SJSA1 (cell line): Measurements from ENCODE around the gene LCE5A. TPM values are rescaled to one million over a fixed set of nuclear protein-coding genes. Genes with fewer than 3 reads are reported as not detected.

Source experiments
- DNase-seq, 2 experiments: peaks; one replicate each; pipeline ENCODE4 v3.0.0-alpha.2; 2015 to 2020; ENCODE audit warnings: low spot score in 2 of 2, low read depth in 1 of 2
- H3K27ac ChIP-seq: fragments of 250-450 bp; sonication (Bioruptor Pico); 2 replicates; pipeline ENCODE4 v1.5.1; 2020; ENCODE audit warnings: mild to moderate bottlenecking, moderate library complexity
- H3K27me3 ChIP-seq: fragments of 250-450 bp; sonication (Bioruptor Pico); replicated peaks from 2 replicates; pipeline ENCODE4 v1.5.1; 2020; ENCODE audit warnings: mild to moderate bottlenecking, moderate library complexity
- H3K36me3 ChIP-seq: fragments of 250-450 bp; sonication (Bioruptor Pico); 2 replicates; pipeline ENCODE4 v1.5.1; 2020; ENCODE audit warnings: mild to moderate bottlenecking
- H3K4me1 ChIP-seq: fragments of 250-450 bp; sonication (Bioruptor Pico); replicated peaks from 2 replicates; pipeline ENCODE4 v1.6.1; 2021; ENCODE audit warnings: mild to moderate bottlenecking
- H3K4me3 ChIP-seq: fragments of 250-450 bp; sonication (Bioruptor Pico); 2 replicates; pipeline ENCODE4 v1.5.1; 2020; ENCODE audit warnings: mild to moderate bottlenecking
- H3K9me3 ChIP-seq: fragments of 250-450 bp; sonication (Bioruptor Pico); replicated peaks from 2 replicates; pipeline ENCODE4 v1.5.1; 2020; ENCODE audit warnings: mild to moderate bottlenecking
- total RNA-seq: library from RNA; depleted of rRNA; stranded (reverse); fragments of >200 nt; shearing (Covaris generic); gene quantifications from 2 replicates; pipeline ENCODE4 v1.2.3, GENCODE V29; 2014

Gene LCE5A
- total RNA-seq, 1 experiment from 2014 or later, result not detected

DNA sequence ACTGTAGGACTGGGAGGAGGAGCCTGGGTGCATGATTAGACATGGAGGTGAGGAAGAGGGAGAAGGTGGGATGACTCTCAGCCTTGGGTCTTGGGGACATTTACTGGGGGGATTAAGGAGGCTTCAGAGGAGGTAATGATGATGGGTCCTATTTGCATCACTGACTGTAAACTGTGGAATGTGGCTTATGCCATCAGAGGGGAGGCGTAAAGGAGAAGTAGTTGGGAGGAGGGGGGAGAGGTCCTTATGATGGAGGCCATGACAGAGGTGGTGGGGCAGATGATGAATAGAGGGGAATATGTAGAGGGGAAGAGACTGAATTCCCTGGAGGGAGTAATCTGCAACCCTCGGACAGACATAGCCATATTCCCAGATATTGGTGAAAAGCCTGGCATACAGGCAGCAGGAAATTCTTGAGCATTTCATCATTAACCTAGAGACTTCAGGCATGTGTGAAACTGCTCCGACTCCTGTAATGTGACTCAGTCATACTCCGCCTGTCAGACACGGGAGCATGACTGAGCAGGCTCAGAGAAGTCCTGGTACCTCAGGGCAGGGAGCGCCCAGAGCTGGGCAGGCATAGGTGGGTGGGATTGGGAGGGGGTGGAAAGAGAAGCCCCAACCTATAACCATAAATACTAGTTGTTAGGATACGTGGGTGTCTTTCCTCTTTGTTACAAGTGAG, 8.0 kb upstream of the LCE5A start:
- Histone ChIP-seq H3K9me3 (no peaks in the 10 kb centered on the region), H3K36me3 (no peaks in the 10 kb centered on the region), H3K27ac (no peak overlapping the region), H3K27me3 (peaks cover 5% of the 10 kb centered on the region; the same call in 1 of the 2 replicates), H3K4me1 (no peaks in the 10 kb centered on the region), H3K4me3 (no peak overlapping the region)
- DNase-seq, result no peak

DNA sequence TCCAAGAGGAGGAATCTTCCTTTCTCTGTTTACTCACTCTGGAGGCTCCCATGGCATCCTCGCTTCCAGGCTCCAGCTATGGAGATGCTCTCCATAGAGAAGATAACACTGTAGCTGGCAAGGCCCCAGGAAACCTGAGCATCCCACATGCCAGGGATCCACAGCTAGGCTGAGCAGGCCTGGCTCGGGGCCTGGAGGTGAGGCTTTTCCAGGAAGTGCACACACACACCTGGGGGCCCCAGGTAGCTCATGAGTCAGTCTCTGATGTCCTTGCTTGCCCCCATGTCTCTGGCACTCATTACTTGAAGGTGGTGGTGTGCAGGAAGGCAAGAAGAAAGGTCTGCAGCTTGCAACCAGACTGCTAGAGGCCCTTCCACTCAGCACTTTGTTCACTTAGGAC, 5.5 kb upstream of the LCE5A start:
- no peaks in the 10 kb centered on the region for H3K4me1 ChIP-seq
- DNase-seq, result no peak
- no peak overlapping the region for H3K4me3 ChIP-seq
- no peaks in the 10 kb centered on the region for H3K9me3 ChIP-seq
- no peak overlapping the region for H3K27ac ChIP-seq
- H3K36me3 ChIP-seq, result no peaks in the 10 kb centered on the region
- H3K27me3 ChIP-seq, result peaks cover 8% of the 10 kb centered on the region

DNA sequence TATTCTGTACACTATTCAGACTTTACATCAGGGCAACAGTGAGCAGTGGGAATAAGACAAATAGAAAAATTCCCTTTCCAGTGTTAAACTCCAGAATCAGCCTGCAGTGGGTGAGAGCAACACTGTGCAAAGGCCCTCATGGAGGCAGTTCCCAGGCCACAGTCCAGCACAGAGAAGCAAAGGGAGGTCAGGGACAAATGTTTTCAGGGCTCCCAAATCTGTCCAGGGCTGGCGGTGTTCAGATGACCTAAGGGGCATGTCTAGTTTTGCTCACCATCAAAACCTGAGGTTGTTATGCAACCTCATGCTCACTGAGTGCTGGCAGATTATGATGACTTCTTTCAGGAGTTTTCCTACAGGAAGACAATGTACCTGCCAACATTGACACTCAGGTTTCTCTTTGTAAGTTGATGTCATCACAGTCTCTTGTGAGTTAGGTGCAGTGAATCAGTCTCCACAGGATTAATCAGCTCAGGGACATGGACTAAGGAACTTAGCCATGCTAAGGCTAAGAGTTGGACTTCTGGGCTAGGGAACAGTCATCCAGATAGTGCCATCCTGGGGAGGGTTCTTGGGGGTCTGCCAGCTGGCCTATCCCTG, 3.6 kb upstream of the LCE5A start:
- Histone ChIP-seq H3K9me3 (no peaks in the 10 kb centered on the region), H3K36me3 (no peaks in the 10 kb centered on the region), H3K4me1 (no peaks in the 10 kb centered on the region), H3K27ac (no peak overlapping the region), H3K4me3 (no peak overlapping the region), H3K27me3 (peaks cover 18% of the 10 kb centered on the region)
- DNase-seq, result no peak

DNA sequence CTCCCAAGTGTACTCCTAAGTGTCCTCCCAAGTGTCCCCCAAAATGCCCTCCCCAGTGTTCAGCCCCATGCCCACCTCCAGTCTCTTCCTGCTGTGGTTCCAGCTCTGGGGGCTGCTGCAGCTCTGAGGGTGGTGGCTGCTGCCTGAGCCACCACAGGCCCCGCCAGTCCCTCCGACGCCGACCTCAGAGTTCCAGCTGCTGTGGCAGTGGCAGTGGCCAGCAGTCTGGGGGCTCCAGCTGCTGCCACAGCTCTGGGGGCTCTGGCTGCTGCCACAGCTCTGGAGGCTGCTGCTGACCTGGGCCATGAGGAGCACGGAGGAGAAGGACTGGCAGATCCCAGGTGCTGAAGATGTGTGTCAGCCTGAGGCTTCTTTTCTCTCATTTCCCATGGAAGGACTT, 993 bp downstream of the LCE5A start:
- no peak overlapping the region for H3K27ac ChIP-seq
- no peaks in the 10 kb centered on the region for H3K36me3 ChIP-seq
- no peaks in the 10 kb centered on the region for H3K4me1 ChIP-seq
- no peak for DNase-seq
- H3K4me3 ChIP-seq, result no peak overlapping the region
- H3K9me3 ChIP-seq, result no peaks in the 10 kb centered on the region
- H3K27me3 ChIP-seq, result peaks cover 49% of the 10 kb centered on the region

DNA sequence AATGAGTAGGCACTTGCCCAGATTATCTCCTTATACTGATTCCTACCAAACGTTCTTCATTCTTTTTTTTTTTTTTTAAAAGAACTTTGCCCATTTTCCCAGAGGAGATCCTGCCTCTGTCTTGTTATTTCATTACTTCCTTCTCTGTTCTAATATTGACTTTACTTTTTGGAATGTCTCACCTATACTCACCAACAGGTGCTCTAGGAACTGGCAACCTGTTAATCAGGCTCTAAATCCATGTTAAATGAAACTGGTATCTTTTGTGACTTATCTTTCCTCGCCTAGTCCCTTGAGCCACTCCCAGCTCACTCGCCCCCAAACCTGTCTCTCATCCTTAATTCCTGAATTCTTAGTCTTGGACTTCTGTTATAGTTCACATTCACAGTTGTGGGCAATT, 2.5 kb downstream of the LCE5A start:
- Histone ChIP-seq H3K4me3 (no peak overlapping the region), H3K9me3 (no peaks in the 10 kb centered on the region), H3K36me3 (no peaks in the 10 kb centered on the region)

DNA sequence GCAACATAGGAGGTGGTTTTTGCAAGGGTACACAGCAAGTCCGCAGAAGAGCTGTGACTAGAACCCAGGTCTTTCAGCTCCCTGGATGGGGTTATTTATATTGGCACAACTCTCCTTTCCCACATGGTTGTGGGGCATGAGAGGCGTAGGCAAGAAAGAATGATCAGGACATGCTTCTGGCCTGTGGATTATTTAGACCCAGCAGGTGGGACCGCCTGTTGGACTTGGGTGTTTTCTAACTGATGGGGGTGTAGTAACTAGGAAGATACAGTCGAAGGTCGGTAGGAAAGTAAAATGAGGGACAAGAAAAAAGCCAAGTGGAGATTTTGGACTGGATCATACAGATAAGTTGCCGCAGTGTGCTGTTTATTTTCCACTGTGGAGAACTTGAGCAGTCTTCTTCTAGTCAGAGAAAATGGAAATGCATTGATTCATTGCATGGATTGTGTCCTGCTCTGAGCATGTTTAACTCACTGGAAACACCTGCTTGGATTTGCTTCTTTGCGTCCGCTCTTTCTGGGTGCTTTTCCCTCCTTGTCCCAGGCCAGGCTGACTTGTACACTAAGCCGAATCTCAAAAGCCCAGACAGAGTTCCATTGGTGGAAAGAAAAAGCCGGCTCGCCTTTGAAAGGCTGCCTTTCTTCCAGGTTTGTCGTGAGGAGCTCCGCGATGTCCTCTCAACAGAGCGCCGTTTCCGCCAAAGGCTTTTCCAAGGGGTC, 4.3 kb downstream of the LCE5A start:
- peaks cover 60% of the 10 kb centered on the region for H3K27me3 ChIP-seq
- no peak for DNase-seq
- no peaks in the 10 kb centered on the region for H3K9me3 ChIP-seq
- H3K4me3 ChIP-seq, result no peak overlapping the region
- H3K27ac ChIP-seq, result no peak overlapping the region
- no peaks in the 10 kb centered on the region for H3K36me3 ChIP-seq
- H3K4me1 ChIP-seq, result no peaks in the 10 kb centered on the region

More for the DNA sequence above, 2.5 kb downstream of the LCE5A start:
- Histone ChIP-seq H3K27me3 (peaks cover 56% of the 10 kb centered on the region), H3K4me1 (no peaks in the 10 kb centered on the region), H3K27ac (no peak overlapping the region)
- no peak for DNase-seq

DNA sequence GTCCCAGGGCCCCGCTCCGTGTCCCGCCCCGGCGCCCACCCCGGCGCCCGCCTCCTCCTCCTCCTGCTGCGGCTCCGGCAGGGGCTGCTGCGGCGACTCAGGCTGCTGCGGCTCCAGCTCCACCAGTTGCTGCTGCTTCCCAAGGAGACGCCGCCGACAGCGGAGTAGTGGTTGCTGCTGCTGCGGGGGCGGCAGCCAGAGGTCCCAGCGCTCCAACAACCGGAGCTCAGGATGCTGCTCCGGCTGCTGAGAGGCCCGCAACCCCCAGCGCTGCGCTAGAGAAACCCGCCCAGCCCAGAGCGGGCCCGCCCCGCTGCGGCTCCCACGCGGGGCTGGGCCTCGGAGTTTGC, 4.8 kb downstream of the LCE5A start:
- H3K36me3 ChIP-seq, result no peaks in the 10 kb centered on the region
- no peak for DNase-seq
- no peaks in the 10 kb centered on the region for H3K9me3 ChIP-seq
- no peak overlapping the region for H3K27ac ChIP-seq
- H3K27me3 ChIP-seq, result peaks cover 60% of the 10 kb centered on the region
- no peaks in the 10 kb centered on the region for H3K4me1 ChIP-seq
- H3K4me3 ChIP-seq, result no peak overlapping the region

DNA sequence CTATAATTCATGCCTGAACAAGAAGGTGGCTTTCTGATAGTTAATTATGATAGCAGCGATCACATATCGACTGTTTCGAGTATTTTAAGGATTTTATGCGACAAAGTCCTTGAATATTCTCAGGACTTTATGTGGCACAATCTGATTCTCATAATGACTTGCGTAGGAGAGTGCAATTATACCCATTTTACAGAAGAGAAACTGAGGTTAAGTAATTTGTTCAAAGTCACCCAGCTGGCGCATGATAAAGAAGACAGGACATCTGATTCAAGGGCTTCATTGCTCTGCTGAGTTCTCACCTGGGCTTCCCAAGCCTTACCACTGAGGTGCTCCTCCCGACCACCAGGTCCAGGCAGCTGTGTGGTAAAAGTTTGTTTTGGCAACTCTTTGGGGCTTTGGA, 5.5 kb downstream of the LCE5A start:
- Histone ChIP-seq H3K27me3 (peaks cover 59% of the 10 kb centered on the region), H3K9me3 (no peaks in the 10 kb centered on the region), H3K4me3 (no peak overlapping the region), H3K36me3 (no peaks in the 10 kb centered on the region), H3K27ac (no peak overlapping the region), H3K4me1 (no peaks in the 10 kb centered on the region)
- DNase-seq, result no peak

DNA sequence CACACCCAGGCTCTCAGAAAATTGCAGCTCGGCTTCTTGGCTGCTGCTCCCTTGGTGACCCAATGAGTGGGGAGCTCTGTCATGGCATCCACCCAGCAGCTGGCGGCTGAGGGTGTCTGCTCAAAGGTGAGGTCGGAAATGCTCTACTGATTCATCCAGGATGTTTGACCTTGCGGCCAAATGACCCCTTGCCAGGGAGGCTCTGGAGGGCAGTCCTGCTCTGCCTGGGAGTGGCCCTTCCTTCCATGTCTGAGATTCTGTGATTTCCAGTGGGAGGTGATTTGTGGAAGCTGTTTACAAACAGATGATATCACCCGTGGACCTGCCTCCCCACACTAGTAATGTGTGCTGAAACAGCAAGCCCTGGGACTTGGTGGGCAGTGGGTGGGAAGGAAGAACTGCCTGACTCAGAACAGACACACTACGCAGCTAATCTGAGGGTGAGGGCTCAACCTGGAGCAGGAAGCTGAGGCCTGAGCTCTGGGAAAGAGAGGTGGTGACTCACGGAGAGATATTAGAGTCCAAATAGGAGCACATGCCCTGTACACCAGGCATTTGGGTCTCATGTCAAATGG, 6.7 kb downstream of the LCE5A start:
- H3K9me3 ChIP-seq, result no peaks in the 10 kb centered on the region
- no peak overlapping the region for H3K27ac ChIP-seq
- H3K4me3 ChIP-seq, result no peak overlapping the region
- no peak for DNase-seq
- no peaks in the 10 kb centered on the region for H3K4me1 ChIP-seq
- H3K36me3 ChIP-seq, result no peaks in the 10 kb centered on the region
- H3K27me3 ChIP-seq, result peaks cover 56% of the 10 kb centered on the region

DNA sequence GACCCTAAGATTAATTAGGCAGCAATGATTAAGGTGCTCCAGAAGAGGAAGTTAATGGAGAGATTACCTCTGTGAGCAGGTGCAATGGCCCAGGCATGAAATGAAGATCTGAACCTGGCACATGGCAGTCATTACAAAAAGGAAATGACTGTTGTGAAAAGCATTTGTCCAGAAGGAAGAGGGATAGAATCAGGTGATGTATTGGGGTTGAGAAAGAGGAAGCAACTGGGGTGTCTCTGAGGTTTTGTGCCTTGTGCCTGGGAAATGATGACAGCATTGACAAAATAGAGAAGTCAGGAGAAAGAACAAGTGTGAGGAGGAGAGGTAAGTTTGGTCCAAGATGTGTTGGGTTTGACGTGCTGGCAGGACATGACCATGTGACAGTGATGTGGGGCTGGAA, 9.2 kb downstream of the LCE5A start:
- DNase-seq, result no peak
- no peaks in the 10 kb centered on the region for H3K9me3 ChIP-seq
- no peak overlapping the region for H3K27ac ChIP-seq

DNA sequence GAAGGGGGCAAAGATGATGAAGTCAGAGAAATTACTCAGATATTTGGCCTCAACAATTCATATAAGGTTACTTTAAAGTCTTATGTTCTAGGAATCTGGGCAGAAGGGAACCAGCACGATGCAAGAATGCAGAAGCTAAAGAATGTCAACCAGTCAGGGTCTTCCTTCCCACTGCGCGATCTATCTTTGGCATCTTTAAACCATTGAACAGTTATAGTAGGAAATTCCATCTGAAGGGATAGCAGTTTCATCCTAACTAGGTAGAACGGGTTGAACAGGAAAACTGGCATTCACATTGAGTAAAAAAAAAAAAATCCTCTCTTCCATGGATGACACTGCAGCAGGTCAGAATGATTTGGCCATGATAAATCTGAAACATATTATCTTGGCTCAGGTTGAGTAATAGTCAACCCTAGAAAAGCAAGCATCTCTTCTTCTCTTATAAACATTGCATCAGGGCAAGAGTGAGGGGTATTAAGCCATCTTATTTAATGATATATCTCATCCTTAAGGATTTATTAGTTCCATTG, 10.0 kb downstream of the LCE5A start:
- no peaks in the 10 kb centered on the region for H3K9me3 ChIP-seq
- H3K36me3 ChIP-seq, result no peaks in the 10 kb centered on the region
- H3K27ac ChIP-seq, result no peak overlapping the region
- no peak overlapping the region for H3K4me3 ChIP-seq
- no peak for DNase-seq
- H3K4me1 ChIP-seq, result no peaks in the 10 kb centered on the region
- H3K27me3 ChIP-seq, result peaks cover 35% of the 10 kb centered on the region

More for the DNA sequence above, 9.2 kb downstream of the LCE5A start:
- H3K4me3 ChIP-seq, result no peak overlapping the region
- no peaks in the 10 kb centered on the region for H3K36me3 ChIP-seq
- H3K4me1 ChIP-seq, result no peaks in the 10 kb centered on the region
- H3K27me3 ChIP-seq, result peaks cover 43% of the 10 kb centered on the region

DNA sequence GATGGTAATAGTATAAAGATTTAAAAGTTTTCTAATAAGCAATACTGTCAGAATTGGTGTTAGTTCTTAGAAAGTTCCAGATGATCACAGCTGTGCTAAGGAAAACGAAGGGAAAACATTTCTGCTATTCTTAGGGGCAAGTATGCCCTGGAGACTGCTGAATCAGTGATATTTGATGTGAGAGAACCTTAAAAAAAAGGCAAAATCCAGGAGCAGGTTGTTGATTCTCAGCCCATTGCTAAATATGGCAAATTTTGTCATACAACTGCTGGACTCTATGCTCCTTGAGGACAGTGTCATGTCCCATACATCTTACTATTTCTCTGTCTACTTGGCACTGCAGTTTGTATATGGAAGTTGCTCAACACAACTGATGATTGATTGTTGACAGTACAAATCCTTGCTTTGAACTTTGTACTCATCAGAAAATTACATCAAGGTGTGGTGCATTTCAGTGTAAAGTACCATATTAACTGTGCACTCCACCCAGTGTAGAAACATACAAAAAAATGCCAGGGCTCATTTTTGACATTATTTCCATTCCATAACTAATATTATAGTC, 14.6 kb downstream of the LCE5A start:
- Histone ChIP-seq H3K4me3 (no peak overlapping the region), H3K4me1 (no peaks in the 10 kb centered on the region), H3K27me3 (peaks cover 12% of the 10 kb centered on the region; the same call in 1 of the 2 replicates), H3K9me3 (no peaks in the 10 kb centered on the region), H3K36me3 (no peaks in the 10 kb centered on the region), H3K27ac (no peak overlapping the region)
- DNase-seq, result no peak

DNA sequence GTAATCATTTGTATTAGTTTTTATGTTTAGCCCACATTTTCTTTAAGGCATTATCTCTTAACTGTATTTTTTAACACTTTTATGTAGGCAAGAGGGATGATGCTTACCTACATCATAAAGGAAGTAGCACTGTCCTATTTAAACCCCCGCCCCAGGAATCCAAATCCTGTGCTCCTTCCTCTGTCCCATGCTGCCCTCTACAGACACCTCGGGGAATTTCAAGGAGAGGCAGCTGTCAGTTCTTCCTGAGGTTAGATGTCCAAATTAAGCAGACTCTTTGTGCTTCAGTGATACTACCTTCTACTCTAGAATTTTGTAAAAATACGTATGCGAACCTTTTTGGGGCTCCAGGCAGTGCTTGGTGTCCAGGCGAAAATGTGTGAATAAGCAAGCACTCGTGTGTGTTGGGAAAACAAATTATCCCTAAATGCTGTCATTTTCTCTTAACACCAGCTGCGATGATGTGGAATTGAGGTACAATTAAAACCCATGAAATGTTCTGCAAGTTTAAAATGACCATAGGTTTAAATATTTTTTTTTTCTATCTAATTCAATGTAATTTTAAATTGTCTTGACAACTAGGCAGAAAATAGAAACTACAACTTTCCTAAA, 22.8 kb downstream of the LCE5A start:
- peak; percentile 30 to 58 for DNase-seq

More for the DNA sequence above, 22.8 kb downstream of the LCE5A start:
- H3K4me3 ChIP-seq, result no peak overlapping the region
- no peaks in the 10 kb centered on the region for H3K4me1 ChIP-seq
- no peaks in the 10 kb centered on the region for H3K36me3 ChIP-seq
- H3K27me3 ChIP-seq, result peaks cover 13% of the 10 kb centered on the region; the same call in 1 of the 2 replicates
- H3K9me3 ChIP-seq, result no peaks in the 10 kb centered on the region
- no peak overlapping the region for H3K27ac ChIP-seq
